ENCODE measurements around the gene RAB12.
A peak's percentile ranks its signal among the peaks of the same experiment; 100 is the strongest.
"Not testable (repeated sequence)": the region's sequence is repeated elsewhere in the genome, so short reads cannot be mapped to it uniquely, and the experiment has no call there.

Gene RAB12, protein sequence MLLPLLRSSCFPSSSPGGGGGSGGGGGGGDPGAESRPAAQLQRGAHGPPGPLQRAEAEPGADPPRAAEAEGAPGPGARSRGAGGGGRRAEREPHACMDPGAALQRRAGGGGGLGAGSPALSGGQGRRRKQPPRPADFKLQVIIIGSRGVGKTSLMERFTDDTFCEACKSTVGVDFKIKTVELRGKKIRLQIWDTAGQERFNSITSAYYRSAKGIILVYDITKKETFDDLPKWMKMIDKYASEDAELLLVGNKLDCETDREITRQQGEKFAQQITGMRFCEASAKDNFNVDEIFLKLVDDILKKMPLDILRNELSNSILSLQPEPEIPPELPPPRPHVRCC

DNA sequence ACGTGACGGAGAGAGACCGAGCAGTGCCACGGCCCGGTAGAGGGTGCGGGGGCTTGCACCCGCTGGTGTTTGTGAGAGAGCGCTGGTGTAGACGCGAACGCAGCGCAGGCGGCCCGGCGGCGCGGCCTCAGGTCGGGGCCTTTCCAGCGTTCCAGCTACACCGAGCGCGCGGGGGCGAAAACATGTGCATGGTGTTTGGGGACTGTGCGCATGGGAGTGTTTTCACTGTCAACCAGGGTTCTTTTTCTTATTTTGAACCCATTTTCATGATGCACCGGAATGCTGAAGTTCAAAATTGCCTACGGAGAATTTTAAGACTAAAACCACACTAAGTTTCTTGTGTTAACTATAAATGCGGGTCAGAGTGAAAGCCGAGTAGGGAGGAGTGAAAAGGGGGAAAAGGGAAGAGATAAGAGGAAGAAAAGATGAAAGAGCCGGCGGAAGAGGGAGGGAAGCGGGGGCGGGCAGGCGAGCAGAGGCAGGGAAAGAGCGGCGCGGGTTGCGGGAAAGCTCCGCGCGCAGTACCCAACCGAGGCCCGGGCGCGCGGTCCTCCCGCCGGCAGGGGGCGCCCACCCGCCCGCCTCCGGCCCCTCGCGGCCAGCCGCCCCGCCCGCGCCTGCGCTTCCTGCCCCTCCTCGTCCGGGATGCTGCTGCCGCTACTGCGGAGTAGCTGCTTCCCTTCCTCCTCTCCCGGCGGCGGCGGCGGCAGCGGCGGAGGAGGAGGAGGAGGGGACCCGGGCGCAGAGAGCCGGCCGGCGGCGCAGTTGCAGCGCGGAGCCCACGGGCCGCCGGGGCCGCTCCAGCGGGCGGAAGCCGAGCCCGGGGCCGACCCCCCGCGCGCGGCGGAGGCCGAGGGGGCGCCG lies at the start of gene RAB12:
TSS of gene RAB12 (plus strand) at position 643 of the 864 bp plus-strand sequence. CDS start at position 646, 3 bp downstream.
- DNase-seq (ENCODE audit: low spot score): peak; percentile 85

DNA sequence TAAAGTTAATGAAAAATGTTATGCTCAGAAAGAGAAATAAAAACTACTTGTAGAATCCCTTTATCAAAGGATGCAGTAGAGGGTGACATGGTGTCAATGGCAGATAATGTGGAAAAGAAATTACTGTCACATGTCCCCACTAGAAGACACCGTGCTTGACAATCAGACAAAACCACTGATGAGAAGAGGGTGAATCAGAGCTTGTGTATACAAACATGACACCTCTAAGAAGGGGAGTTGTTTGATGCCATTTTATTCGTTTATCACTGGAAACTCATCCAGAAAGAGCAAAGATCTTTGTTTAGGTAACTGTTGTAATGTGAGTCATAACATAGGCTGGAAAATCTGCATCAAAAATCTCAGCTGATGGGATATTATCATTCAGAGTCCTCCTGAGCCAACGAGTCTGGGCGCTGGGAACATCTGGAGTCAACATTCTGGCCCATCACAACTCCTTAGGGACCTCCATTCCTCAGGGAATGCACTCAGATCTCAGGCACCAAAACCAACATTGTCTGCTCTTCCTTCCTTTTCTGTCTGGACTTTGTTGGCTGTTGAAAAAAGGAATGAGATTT lies 49.5 kb upstream of the RAB12 start:
- no peak for DNase-seq (ENCODE audit: low spot score)

DNA sequence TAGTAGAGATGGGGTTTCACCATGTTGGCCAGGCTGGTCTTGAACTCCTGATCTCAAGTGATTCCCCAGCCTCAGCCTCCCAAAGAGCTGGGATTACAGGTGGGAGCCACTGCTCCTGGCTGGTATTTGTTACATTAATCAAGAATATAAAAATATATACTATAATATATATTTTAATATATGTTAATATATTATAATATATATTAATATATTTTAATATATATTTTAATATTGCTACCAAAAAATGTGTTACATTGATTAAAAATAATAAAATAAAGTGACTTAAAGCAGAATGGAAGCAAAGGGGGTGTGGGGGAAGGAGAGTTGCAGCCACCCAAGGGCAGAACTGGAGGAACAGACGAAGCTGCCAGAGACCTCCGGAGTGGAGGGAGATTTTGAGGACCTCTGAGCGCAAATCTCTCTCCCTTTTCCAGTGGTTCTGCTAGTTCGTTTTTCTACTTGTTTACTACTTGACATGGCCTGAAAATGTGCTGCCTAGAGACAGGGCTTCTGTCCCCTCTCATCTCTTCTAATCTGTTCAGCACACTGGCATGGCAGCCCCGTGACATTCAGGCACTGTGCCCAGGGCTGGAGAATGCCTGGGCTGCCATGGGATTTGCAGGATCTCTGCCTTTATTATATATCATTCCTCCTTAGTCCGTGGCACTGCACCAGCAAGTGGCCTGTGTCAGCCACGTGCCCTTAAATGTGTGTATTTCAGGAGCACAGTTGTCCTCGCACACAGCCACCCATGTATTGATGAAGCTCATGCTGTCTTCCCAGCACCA lies 47.9 kb upstream of the RAB12 start:
- DNase-seq (ENCODE audit: low spot score): no peak

DNA sequence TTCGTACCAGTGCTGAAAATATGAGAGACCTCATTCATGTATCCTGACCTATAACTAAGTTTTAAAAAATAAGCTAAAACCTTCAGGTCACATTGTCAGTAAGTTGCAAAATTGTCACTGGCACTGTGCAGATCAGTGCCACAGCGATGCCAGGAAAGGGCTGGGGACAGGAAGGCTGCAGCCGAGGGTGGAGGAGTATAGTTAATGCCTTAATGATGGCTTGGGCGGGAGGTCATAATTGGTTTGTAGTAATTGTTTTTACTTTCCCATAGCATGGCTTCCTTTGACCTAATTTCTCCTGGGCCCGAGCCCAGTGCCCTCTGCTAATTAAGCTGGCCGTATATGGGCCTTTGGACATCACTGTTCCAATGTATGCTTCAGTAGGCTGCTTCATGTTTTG lies 47.2 kb upstream of the RAB12 start:
- DNase-seq (ENCODE audit: low spot score): no peak

DNA sequence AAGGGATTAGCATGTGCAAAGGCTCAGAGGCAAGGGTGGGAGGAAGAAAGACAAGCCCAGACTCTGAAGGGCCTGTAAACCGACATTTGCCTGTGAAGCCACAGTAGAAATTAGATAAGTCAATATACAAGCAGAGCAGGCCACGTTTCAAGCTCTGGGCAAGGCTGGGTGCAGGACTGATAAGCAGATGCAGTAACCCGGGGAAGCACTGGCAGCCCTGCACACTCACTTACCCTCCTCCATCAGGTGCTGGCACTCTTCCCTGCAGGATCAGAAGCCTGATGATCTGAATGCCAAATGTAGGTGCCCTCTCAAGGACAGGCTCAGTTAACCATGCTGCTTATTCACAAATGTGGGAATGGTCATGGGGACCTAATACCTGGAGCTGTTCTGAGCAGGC lies 46.3 kb upstream of the RAB12 start:
- DNase-seq (ENCODE audit: low spot score): no peak

DNA sequence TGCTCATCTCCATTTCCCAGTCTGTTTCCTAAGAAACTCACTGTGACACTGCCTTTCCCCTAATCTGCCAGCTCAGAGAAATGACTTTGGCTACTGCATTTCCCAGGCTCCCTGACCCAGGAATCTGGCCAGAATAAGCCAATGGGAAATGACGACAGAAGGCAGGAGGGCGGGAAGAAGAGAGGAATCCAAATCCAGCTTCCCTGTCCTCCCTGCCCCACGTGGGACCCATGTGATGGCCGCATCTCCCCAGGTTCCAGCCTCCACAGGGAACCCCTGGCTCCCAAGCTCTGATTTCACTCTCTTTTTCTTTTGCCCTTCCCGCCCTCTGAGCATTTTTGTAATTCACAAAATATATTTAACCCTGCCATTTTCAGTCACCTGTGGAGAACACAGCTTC lies 37.8 kb upstream of the RAB12 start:
- no peak for DNase-seq (ENCODE audit: low spot score)

DNA sequence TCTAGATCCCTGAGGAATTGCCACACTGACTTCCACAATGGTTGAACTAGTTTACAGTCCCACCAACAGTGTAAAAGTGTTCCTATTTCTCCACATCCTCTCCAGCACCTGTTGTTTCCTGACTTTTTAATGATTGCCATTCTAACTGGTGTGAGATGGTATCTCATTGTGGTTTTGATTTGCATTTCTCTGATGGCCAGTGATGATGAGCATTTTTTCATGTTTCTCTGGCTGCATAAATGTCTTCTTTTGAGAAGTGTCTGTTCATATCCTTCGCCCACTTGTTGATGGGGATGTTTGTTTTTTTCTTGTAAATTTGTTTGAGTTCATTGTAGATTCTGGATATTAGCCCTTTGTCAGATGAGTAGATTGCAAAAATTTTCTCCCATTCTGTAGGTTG lies 35.5 kb upstream of the RAB12 start:
- not testable (repeated sequence) for DNase-seq (ENCODE audit: low spot score)

DNA sequence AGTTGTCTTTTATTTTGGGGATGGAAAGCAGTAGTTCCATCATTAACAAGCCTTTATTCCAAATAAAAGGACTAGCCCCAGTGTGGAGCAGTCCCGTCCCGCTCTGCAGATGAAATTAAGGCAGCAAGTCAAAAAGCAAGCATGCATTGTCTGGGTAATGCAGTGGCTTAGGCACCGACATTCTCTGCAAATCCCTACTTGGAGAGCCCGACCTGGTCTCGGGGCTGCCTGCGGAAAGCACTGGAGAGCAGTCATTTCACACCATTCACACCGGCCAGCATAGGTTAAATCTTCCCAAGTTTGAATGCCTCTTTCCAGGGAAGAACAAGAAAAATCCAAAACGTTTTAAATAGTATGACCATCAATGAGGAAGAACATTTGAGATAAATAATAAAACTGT lies 24.4 kb upstream of the RAB12 start:
- no peak for DNase-seq (ENCODE audit: low spot score)

DNA sequence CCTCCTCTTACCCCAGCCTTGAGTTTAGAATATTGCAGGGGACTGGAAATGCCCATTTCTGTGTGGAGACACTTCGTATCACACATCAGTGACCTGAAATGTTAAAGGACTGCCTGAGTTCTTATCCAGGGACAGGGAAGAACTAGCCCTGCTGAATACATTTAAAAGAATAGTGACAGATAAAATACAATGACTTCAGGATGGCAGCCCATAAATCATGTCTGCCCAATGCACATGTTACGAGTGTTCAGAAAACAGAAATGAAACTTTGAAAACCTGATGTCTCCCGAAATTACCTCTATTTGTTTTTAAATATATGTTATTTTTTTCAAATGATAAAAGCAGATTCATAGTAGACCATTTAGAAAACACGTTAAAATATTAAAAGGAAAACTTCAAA lies 22.3 kb upstream of the RAB12 start:
- DNase-seq (ENCODE audit: low spot score): no peak

DNA sequence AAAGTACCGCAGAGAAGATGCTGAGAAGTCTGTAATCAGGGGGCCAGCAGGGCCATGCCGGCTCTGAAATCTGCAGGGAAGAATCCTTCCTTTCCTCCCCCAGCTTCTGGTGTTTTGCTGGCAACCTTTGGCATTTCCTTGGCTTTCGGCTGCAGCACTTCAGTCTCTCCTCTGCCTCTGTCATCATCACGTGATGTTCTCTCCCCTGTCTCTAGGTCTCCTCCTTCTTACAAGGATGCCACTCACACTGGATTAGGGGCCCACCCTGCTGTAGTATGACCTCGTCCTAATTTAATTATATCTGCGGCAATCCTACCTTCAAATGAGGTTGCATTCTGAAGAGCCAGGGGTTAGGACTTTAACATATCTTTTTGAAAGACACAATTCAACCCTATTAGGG lies 13.8 kb upstream of the RAB12 start:
- no peak for DNase-seq (ENCODE audit: low spot score)

DNA sequence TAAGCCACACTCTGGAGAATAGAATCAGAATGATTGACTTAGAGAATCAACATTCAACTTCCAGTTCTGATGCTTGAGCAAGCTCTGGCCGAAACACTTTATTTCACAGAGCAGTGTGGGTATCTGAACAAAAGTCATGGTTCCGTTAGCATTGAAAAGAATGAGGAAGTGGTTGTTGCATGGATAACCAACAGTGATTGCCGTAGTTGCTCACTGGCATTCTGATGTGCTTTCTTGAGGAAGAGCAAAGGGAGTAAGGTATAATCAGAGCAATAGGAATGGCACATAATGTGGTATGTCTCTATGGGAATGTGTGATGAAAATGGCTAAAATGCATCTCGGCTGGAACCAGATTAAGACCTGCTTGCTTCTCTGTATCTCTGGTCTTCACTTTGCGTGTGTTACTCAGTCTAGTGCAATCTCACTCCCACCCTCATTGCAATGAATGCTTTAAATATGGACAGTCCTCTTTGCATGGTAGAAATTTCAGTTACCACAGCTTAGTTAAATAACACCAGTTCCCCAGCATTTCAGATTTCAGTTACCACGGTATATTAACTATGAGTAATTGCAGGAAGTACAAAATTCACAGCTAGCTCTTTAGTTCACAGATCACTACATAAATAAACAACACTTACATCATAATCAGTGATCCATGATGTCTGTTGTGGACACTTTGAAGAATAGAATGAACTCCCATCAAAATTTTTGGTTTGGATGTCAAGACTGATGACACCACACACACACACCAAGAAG lies 7.8 kb upstream of the RAB12 start:
- no peak for DNase-seq (ENCODE audit: low spot score)

DNA sequence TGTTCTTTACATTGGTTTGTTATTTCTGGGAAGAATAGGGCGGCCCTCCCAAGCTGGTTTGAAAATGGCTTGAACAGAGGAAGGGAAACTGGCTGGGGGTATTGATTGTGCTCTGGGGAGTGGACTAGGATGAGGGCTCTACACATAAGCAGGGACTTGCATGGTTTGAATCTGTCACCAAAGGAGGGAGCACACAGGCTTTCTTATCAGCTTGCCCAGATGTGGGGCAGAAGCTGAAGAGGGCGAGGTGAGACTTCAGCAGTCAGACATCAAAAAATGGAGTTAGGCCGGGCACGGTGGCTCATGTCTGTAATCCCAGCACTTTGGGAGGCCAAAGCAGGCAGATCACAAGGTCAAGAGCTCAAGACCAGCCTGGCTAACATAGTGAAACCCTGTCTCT lies 7.2 kb upstream of the RAB12 start:
- DNase-seq (ENCODE audit: low spot score): no peak

DNA sequence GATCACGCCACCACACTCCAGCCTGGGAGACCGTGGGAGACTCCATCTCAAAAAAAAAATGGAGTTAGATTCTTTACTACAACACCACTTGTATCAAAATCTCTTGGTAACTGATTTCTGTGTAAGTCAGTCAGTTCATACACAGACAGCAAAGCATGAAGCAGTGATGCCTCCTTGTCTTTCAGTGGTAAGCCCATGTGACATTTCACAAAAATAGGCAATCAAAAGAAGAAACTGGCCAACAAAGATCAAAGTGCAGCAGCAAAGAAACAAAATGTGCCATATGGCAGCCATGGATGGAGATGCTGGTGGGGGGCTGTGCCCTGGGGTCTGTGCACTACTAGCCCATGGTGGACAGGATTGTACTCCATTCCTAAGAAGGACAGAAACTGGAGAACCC lies 6.7 kb upstream of the RAB12 start:
- no peak for DNase-seq (ENCODE audit: low spot score)

DNA sequence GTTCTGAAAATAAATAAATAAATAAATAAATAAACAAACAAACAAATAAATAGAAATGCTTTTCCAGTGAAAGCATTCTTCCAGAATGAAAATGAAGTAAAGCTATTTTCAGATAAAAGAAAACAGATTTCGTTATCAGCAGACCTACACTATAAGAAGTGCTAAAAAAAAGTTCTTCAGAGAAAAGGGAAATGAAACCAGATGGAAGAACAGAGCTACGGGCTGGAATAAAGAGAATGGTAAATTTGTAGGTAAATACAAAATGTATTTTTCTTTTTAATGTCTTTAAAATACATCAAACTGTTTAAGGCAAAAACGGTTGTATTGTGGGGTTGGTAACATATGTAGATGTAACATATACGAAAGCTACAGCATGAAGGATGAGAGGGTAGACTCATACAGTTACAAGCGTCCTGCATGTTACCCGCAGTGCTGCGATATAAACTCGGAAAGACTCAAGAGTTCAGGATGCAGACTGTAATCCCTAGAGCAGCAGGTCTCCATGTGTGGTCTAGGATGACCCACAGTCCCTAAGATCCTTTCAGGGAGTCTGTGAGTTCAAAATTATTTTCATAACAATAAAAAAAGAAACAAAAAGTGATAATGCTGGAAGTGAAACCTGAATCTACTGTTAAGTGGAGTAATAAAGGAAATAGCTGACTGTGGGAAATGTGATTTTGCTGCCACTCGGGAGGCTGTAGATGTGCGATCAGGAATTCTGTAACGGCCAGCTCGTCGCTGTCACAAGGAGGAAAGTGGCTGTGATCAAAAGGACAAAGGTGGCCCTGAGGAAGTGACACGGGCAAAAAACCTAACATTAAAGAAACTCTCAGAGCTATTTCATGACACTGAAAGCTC lies 5.3 kb upstream of the RAB12 start:
- no peak for DNase-seq (ENCODE audit: low spot score)

DNA sequence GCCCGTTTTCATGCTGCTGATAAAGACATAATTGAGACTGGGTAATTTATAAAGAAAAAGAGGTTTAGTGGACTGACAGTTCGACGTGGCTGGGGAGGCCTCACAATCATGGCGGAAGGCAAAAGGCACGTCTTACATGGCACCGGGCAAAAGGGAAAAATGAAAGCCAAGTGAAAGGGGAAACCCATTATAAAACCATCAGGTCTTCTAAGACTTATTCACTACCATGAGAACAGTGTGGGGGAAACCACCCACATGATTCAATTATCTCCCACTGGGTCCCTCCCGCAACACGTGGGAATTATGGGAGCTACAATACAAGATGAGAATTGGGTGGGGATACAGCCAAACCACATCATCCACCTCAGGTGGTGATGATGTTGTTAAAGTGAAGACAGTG lies 3.3 kb upstream of the RAB12 start:
- no peak for DNase-seq (ENCODE audit: low spot score)

DNA sequence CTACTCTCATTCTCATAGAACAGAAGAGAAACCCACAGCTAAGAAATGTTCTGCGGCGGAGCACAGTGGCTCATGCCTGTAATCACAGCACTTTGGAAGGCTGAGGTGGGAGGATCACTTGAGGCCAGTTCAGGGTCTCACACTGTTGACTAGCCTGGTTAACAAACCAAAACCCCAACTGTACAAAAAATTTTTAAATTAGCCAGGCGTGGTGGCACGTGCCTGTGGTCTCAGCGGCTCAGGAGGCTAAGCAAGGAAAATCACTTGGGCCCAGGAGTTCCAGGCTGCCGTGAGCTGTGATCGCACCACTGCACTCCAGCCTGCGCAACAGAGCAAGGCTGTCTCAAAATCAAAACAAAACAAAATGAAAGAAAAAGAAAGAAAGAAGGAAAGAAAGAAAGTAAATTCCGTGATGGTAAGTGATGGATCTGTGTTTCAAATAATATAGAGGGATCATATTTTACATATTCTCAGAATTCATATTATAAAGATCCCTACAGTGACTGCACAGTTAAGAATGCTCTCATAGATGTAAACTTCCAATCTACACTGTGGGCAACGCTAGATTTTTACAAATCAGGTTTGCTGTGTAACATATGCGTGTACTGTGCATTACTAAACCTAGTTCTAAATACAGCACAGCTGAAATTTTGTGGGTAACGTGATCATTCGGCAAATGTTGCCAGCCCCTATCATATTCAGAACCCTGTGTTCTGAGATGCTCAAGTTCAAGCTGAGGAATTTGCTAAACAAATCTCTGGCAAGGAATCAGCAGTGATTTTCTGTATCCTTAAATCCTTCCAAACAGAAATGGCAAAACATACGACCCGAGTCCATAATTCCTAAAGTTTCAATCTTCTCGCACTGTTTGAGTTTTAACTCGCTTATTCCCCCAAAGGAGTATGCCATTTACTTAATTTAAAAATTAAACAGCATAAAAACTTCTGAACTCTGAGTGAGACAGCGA lies 1.2 kb upstream of the RAB12 start:
- no peak for DNase-seq (ENCODE audit: low spot score)

DNA sequence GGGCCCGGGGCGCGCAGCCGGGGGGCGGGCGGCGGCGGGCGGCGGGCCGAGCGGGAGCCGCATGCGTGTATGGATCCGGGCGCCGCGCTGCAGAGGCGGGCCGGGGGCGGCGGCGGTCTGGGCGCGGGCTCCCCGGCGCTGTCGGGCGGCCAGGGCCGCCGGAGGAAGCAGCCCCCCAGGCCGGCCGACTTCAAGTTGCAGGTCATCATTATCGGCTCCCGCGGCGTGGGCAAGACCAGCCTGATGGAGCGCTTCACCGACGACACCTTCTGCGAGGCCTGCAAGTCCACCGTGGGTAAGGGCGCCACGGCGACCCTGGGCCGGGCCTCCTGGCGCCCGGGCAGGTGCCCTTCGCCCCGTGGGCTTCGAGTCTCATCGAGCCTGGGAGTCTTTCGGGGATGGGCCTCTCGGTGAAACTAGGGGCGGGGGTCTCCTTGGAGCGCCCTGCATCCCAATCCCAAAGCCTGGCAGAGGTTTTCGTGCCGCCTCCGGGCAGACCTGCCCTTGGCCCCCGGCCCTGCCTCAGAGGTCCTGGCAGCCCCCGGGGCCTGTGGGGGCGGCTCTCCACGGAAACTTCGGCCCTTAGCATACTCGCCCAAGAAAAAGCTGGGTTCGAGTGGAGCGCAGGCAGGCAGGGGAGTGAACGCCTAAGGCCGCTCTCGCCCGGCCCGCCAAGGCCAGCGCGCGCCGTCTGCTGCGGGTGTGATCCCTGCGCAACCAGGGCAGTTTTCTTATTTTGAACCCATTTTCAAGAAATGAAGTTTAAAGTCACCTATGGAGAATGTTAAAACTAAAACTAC lies 622 bp downstream of the RAB12 start:
- DNase-seq (ENCODE audit: low spot score): no peak

DNA sequence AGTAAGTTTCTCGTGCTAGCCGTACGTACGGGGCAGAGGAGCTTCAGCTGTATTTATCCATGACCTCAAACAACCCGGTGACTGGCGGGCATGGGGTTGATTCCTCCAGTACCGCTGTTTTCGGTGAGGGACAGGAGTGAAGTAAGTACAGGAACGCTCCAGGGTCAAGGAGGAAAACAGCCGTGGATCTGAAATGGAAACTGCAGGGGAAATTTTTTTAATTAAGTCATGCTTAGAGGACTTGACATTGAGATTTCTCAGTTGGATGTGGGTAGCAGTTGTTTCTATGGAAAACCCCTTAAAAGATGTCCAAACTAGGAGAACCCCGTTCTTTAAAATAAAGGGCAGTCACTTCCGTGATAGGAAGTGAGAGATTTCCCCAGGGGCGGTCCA lies 1.2 kb downstream of the RAB12 start:
- no peak for DNase-seq (ENCODE audit: low spot score)

Measured in activated CD4-positive, alpha-beta T cell treated with anti-CD3 and anti-CD28 coated beads, Interleukin-2, Interleukin-4, amounts not matched to agents 100 ng/mL and 50 ng/mL, durations not matched to agents 16 hours and 8 hours (primary cell).